ENCODE measurements around the gene GBP4.

GBP4 gene

GRCh38 chr1:89170170-89171066 is 28.3 kb downstream of the GBP4 start:
- no peak for DNase-seq

DNA sequence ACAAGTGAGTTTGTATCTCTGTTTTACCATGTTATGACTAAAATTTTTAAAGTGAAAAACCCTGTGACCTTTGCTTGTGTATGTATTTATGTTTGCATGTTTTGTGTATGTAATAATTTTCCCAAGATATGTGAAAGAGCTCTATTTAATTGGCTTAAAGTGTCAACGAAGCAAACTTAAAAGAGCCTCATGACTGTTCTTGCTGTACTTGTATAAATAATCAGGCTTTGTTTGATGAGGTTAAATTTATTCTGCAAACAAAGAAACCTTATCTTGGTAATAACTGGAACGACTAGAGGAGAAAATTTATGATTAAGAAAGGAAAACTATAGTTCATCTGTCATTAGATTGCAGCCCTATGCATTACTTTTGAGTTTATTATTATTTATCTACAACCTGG is 29.6 kb downstream of the GBP4 start:
- no peak for DNase-seq

- no peak for DNase-seq
Observed at GRCh38 chr1:89167590-89168230, 31.0 kb downstream of the GBP4 start.

DNA sequence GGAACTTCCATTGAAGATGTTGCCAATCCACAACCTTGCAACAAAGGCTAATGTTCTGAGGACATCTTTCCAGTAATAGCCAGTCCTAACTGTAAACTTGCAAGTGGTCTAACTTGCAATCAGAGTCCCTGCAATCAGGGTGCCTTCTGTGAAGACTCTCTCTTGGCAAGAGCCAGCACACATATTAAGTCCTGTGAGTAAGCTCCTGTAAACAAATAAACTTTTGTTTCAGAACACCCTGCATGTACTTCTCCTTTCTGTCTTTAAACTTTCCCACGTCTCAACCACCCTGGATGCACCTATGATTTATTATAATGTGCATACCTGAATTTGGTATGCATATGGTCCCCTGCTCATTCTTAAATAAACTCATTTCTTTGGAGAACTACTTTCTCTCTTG is 32.0 kb downstream of the GBP4 start:
- DNase-seq = no peak

GRCh38 chr1:89165811-89166210 is 32.9 kb downstream of the GBP4 start:
- DNase-seq = no peak

- DNase-seq = no peak
Observed at GRCh38 chr1:89151047-89151446, 47.7 kb downstream of the GBP4 start.

GRCh38 chr1:89149976-89150375 is 48.8 kb downstream of the GBP4 start:
- no peak for DNase-seq

DNA sequence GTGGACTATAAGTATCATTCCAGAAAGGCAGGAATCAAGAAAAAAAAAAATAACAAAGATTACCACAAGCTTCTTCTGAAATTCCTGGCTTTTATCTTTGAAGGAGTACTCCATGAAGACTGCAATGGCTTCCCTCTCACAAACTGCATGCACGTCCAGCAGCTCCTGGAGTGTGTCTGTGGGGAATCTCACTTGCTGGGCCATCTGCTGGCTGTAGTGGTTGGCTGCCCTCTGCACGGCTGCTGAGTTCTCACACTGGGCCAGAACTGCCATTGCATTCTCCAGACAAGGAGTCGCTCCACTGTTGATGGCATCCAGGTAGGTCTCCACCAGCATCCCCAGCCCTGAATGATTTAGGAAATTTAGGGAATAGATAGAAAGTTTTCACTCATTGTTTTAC is 49.5 kb downstream of the GBP4 start:
- no peak for DNase-seq

- DNase-seq = no peak
Observed at GRCh38 chr1:89147678-89148658, 50.8 kb downstream of the GBP4 start.

- DNase-seq = no peak
Observed at GRCh38 chr1:89146721-89147120, 52.0 kb downstream of the GBP4 start.

- no peak for DNase-seq
Observed at GRCh38 chr1:89143484-89143883, 55.3 kb downstream of the GBP4 start.

- DNase-seq = no peak
Observed at GRCh38 chr1:89142160-89142559, 56.6 kb downstream of the GBP4 start.

GRCh38 chr1:89133747-89134146 is 65.0 kb downstream of the GBP4 start:
- no peak for DNase-seq
